ENCODE measurements around the gene VWA3B. TPM values are rescaled to one million over a fixed set of nuclear protein-coding genes. Genes with fewer than 3 reads are reported as not detected.

VWA3B gene
- total RNA-seq, 4 donors from 2014 or later = 0.30 to 6.1 (median 2.5) TPM; not detected in 1

DNA sequence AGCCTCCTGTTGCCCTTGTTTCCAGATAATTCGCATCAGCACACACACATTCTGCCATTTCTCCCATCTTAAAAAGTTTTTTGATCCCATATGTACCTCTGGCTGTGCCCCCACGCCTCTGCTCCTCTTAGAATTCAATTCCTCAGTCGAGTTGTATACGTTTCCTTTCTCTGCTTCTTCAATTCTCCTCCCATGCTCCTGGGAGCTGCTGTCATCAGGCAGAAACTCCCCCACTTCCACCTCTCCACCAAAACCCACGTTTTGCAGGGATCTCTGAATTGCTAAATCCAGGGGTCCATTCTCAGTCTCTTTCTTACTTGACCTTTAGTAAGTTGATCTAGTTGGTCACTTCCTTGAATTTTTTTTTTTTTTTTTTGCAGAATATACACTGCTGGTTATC lies 98.8 kb downstream of the VWA3B start:
- H3K4me3 ChIP-seq = no peak overlapping the region
- H3K27ac ChIP-seq = no peak overlapping the region
- 69 to 70% methylated on average over 5 of the region's 5 CpGs for WGBS, 2 donors
- TF ChIP-seq EP300 (IDR thresholded peaks at IDR 0.05) (no peak), CTCF (IDR thresholded peaks at IDR 0.05) (no peak), POLR2A (IDR thresholded peaks at IDR 0.05) (no peak)
- H3K27me3 ChIP-seq = no peaks in the 10 kb centered on the region
- no peaks in the 10 kb centered on the region for H3K36me3 ChIP-seq
- DNase-seq (ENCODE audit: low spot score in 2 of 2) = no peak
- H3K4me1 ChIP-seq = no peaks in the 10 kb centered on the region
- no peaks in the 10 kb centered on the region for H3K9me3 ChIP-seq

DNA sequence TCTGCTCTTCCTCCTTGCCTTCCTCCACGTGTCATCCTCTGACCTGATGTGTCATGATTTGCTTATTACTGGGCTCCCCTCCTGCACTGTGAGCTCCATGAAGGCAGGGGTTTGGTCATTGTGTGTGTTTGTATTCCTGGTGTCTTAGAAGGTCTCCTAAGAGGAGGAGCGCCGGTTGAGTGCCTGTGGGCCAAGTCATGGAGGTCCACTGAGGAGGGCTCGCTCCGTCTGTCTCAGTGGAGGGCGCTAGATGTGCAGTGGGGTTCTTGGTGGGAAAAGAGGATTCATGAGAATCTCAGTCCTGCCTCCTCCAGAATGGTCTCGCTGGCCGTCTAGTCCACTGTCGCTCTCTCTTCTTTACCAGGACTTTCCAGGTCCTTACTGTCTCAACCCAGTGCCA lies 100.2 kb downstream of the VWA3B start:
- WGBS, 2 donors = 92% methylated on average over 9 of the region's 9 CpGs
- no peaks in the 10 kb centered on the region for H3K36me3 ChIP-seq
- no peaks in the 10 kb centered on the region for H3K27me3 ChIP-seq
- no peak overlapping the region for H3K27ac ChIP-seq
- TF ChIP-seq POLR2A (IDR thresholded peaks at IDR 0.05) = no peak
- no peak for TF ChIP-seq CTCF (IDR thresholded peaks at IDR 0.05)
- TF ChIP-seq EP300 (IDR thresholded peaks at IDR 0.05) = no peak
- DNase-seq (ENCODE audit: low spot score in 2 of 2) = no peak
- no peaks in the 10 kb centered on the region for H3K9me3 ChIP-seq
- H3K4me1 ChIP-seq = no peaks in the 10 kb centered on the region
- no peak overlapping the region for H3K4me3 ChIP-seq

- Histone ChIP-seq H3K4me3 (no peak overlapping the region), H3K27me3 (no peaks in the 10 kb centered on the region), H3K27ac (no peak overlapping the region), H3K9me3 (no peaks in the 10 kb centered on the region), H3K36me3 (no peaks in the 10 kb centered on the region), H3K4me1 (no peaks in the 10 kb centered on the region)
- 78 to 82% methylated on average over 4 of the region's 4 CpGs for WGBS, 2 donors
- no peak for TF ChIP-seq CTCF (IDR thresholded peaks at IDR 0.05)
- TF ChIP-seq POLR2A (IDR thresholded peaks at IDR 0.05) = no peak
- TF ChIP-seq EP300 (IDR thresholded peaks at IDR 0.05) = no peak
- no peak for DNase-seq (ENCODE audit: low spot score in 2 of 2)
These were observed 101.5 kb downstream of the VWA3B start for GRCh38 chr2:98188351-98189046.

GRCh38 chr2:98191883-98192282 lies 104.9 kb downstream of the VWA3B start:
- no peaks in the 10 kb centered on the region for H3K9me3 ChIP-seq
- H3K27ac ChIP-seq = no peak overlapping the region
- TF ChIP-seq POLR2A (IDR thresholded peaks at IDR 0.05) (no peak), CTCF (IDR thresholded peaks at IDR 0.05) (no peak)
- 51 to 58% methylated on average over 5 of the region's 5 CpGs for WGBS, 2 donors
- H3K36me3 ChIP-seq = no peaks in the 10 kb centered on the region
- H3K27me3 ChIP-seq = no peaks in the 10 kb centered on the region
- no peaks in the 10 kb centered on the region for H3K4me1 ChIP-seq
- DNase-seq (ENCODE audit: low spot score in 2 of 2) = no peak
- no peak overlapping the region for H3K4me3 ChIP-seq

DNA sequence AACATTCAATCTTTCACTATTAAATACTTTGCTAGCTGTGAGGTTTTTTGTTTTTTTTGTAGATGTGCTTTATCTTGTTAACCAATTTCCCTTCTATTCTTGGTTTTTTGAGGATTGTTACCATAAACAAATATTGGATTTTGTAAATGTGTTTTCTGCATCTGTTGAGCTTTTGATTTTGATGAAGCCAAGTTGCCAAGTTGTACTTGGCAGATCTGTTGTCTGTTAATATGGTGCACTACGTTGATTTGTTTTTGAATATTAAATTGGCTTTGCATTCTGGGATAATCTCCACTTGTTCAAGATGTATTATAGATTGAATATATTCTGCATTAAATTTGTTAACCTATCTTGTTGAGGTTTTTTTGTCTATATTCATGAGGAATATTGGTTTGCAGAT lies 114.6 kb downstream of the VWA3B start:
- no peaks in the 10 kb centered on the region for H3K4me1 ChIP-seq
- H3K36me3 ChIP-seq = no peaks in the 10 kb centered on the region
- H3K27me3 ChIP-seq = no peaks in the 10 kb centered on the region
- no peak overlapping the region for H3K27ac ChIP-seq
- no peak overlapping the region for H3K4me3 ChIP-seq
- TF ChIP-seq EP300 (IDR thresholded peaks at IDR 0.05) = no peak
- TF ChIP-seq POLR2A (IDR thresholded peaks at IDR 0.05) = no peak
- no peak for TF ChIP-seq CTCF (IDR thresholded peaks at IDR 0.05)
- no peak for DNase-seq (ENCODE audit: low spot score in 2 of 2)
- WGBS, 2 donors = 65 to 76% methylated on average over 1 of the region's 1 CpG
- no peaks in the 10 kb centered on the region for H3K9me3 ChIP-seq

Measured in tibial nerve (tissue), 4 donors.